Parathyroid adenoma (tissue), 2 donors: ENCODE measurements around the gene TGFBR1.

ENCODE experiments used
- H2AFZ ChIP-seq: fragments of 300-600 bp; sonication (generic); one replicate; pipeline ENCODE4 v1.7.0; 2017; ENCODE audit warnings: antibody characterized with exemption, mild to moderate bottlenecking
- H3K27ac ChIP-seq: fragments of 300-600 bp; sonication (generic); one replicate; pipeline ENCODE4 v1.7.0; 2017
- H3K27me3 ChIP-seq: fragments of 300-600 bp; sonication (generic); one replicate; pipeline ENCODE4 v1.7.0; 2017; ENCODE audit warnings: low read length; ENCODE audit not compliant: control insufficient read depth, insufficient read depth
- H3K36me3 ChIP-seq: fragments of 300-600 bp; sonication (generic); one replicate; pipeline ENCODE4 v1.7.0; 2017; ENCODE audit warnings: low read length; ENCODE audit not compliant: control insufficient read depth, insufficient read depth
- H3K4me1 ChIP-seq: fragments of 300-600 bp; sonication (generic); one replicate; pipeline ENCODE4 v1.7.0; 2017; ENCODE audit warnings: control low read depth
- H3K4me2 ChIP-seq: fragments of 300-600 bp; sonication (generic); one replicate; pipeline ENCODE4 v1.7.0; 2017; ENCODE audit warnings: low read length
- H3K4me3 ChIP-seq: fragments of 300-600 bp; sonication (generic); one replicate; pipeline ENCODE4 v1.7.0; 2017; ENCODE audit warnings: low read depth, low read length
- H3K79me2 ChIP-seq: fragments of 300-600 bp; sonication (generic); one replicate; pipeline ENCODE4 v1.7.0; 2017; ENCODE audit warnings: control low read depth
- H3K9ac ChIP-seq: fragments of 300-600 bp; sonication (generic); one replicate; pipeline ENCODE4 v1.7.0; 2017; ENCODE audit warnings: mild to moderate bottlenecking
- H3K9me3 ChIP-seq: fragments of 300-600 bp; sonication (generic); one replicate; pipeline ENCODE4 v1.7.0; 2017; ENCODE audit warnings: low read length; ENCODE audit not compliant: control insufficient read depth
- CTCF ChIP-seq: fragments of 300-600 bp; sonication (generic); IDR thresholded peaks from one replicate; pipeline ENCODE4 v1.7.0; 2017; ENCODE audit warnings: antibody characterized with exemption, mild to moderate bottlenecking
- donor health status: primary hyperparathyroidism.

TGFBR1 gene

GRCh38 chr9:99121604-99122003 is 16.7 kb downstream of the TGFBR1 start:
- H3K27ac ChIP-seq, result no peak overlapping the region
- H3K79me2 ChIP-seq, result peaks cover 4% of the 10 kb centered on the region
- no peaks in the 10 kb centered on the region for H3K9me3 ChIP-seq
- H3K9ac ChIP-seq, result no peak overlapping the region
- no peak overlapping the region for H2AFZ ChIP-seq
- no peaks in the 10 kb centered on the region for H3K27me3 ChIP-seq
- H3K4me1 ChIP-seq, result no peaks in the 10 kb centered on the region
- TF ChIP-seq CTCF, result no peak
- no peaks in the 10 kb centered on the region for H3K36me3 ChIP-seq
- no peak overlapping the region for H3K4me2 ChIP-seq
- H3K4me3 ChIP-seq, result no peak overlapping the region

- Histone ChIP-seq H3K9me3 (no peaks in the 10 kb centered on the region), H3K4me2 (no peak overlapping the region), H3K27ac (no peak overlapping the region), H3K79me2 (no peaks in the 10 kb centered on the region), H3K4me3 (no peak overlapping the region), H3K4me1 (no peaks in the 10 kb centered on the region), H2AFZ (no peak overlapping the region), H3K36me3 (no peaks in the 10 kb centered on the region), H3K27me3 (no peaks in the 10 kb centered on the region), H3K9ac (no peak overlapping the region)
- no peak for TF ChIP-seq CTCF
Measured at GRCh38 chr9:99124534-99125255, 19.8 kb downstream of the TGFBR1 start.

GRCh38 chr9:99125446-99125845 is 20.5 kb downstream of the TGFBR1 start:
- H2AFZ ChIP-seq, result no peak overlapping the region
- no peak overlapping the region for H3K9ac ChIP-seq
- no peaks in the 10 kb centered on the region for H3K4me1 ChIP-seq
- H3K27ac ChIP-seq, result no peak overlapping the region
- no peak for TF ChIP-seq CTCF
- H3K36me3 ChIP-seq, result no peaks in the 10 kb centered on the region
- H3K4me2 ChIP-seq, result no peak overlapping the region
- no peaks in the 10 kb centered on the region for H3K79me2 ChIP-seq
- H3K27me3 ChIP-seq, result no peaks in the 10 kb centered on the region
- H3K4me3 ChIP-seq, result no peak overlapping the region
- H3K9me3 ChIP-seq, result no peaks in the 10 kb centered on the region

GRCh38 chr9:99126312-99126711 is 21.4 kb downstream of the TGFBR1 start:
- no peak for TF ChIP-seq CTCF
- no peaks in the 10 kb centered on the region for H3K4me1 ChIP-seq

More at GRCh38 chr9:99126312-99126711, 21.4 kb downstream of the TGFBR1 start:
- Histone ChIP-seq H3K79me2 (no peaks in the 10 kb centered on the region), H3K4me2 (no peak overlapping the region), H2AFZ (no peak overlapping the region), H3K4me3 (no peak overlapping the region), H3K27me3 (no peaks in the 10 kb centered on the region), H3K9me3 (no peaks in the 10 kb centered on the region), H3K27ac (no peak overlapping the region), H3K9ac (no peak overlapping the region), H3K36me3 (no peaks in the 10 kb centered on the region)
